ENCODE data around the gene TOMM20. TPM values are rescaled to one million over a fixed set of nuclear protein-coding genes. Genes with fewer than 3 reads are reported as not detected.
A peak's percentile ranks its signal among the peaks of the same experiment; 100 is the strongest.

The TOMM20 gene
- total RNA-seq, 1 donor = 108 TPM

DNA sequence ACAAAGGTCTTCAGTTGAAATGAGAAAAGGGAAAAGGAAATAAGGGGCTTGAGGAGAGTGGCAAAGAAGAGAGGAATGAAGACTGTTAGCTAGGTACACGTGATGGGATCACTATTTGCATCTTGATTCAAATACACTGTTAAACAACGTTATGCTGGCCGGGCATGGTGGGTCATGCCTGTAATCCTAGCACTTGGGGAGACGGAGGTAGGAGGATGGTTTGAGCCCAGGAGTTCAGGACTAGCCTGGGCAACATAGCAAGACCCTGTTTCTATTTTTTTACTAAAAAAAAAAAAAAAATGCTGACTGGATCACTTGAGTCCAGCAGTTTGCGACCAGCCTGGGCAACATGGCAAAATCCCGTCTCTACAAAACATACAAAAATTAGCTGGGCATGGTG lies 30.0 kb upstream of the TOMM20 start:
- Histone ChIP-seq H3K4me2 (ENCODE audit: insufficient read depth, low read length) (no peak overlapping the region), H3K36me3 (ENCODE audit: insufficient read depth, low read length) (peaks cover 42% of the 10 kb centered on the region), H2AFZ (ENCODE audit: low read length) (no peak overlapping the region), H4K20me1 (ENCODE audit: insufficient read depth, low read length) (no peaks in the 10 kb centered on the region), H3K9me3 (ENCODE audit: low read depth, low read length) (no peaks in the 10 kb centered on the region), H3K27ac (ENCODE audit: low read depth, low read length) (no peak overlapping the region), H3K4me1 (ENCODE audit: insufficient read depth, low read length) (peaks cover 8% of the 10 kb centered on the region), H3K4me3 (ENCODE audit: insufficient read depth, low read length) (no peak overlapping the region), H3K27me3 (ENCODE audit: insufficient read depth, low read length) (no peaks in the 10 kb centered on the region), H3K79me2 (ENCODE audit: insufficient read depth, low read length) (peaks cover 48% of the 10 kb centered on the region)
- TF ChIP-seq, protein P1, sequence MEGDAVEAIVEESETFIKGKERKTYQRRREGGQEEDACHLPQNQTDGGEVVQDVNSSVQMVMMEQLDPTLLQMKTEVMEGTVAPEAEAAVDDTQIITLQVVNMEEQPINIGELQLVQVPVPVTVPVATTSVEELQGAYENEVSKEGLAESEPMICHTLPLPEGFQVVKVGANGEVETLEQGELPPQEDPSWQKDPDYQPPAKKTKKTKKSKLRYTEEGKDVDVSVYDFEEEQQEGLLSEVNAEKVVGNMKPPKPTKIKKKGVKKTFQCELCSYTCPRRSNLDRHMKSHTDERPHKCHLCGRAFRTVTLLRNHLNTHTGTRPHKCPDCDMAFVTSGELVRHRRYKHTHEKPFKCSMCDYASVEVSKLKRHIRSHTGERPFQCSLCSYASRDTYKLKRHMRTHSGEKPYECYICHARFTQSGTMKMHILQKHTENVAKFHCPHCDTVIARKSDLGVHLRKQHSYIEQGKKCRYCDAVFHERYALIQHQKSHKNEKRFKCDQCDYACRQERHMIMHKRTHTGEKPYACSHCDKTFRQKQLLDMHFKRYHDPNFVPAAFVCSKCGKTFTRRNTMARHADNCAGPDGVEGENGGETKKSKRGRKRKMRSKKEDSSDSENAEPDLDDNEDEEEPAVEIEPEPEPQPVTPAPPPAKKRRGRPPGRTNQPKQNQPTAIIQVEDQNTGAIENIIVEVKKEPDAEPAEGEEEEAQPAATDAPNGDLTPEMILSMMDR (IDR thresholded peaks at IDR 0.05; ENCODE audit: extremely low read depth, low read depth, low read length) = no peak
- no peak for DNase-seq (ENCODE audit: insufficient read length, low spot score, missing footprints)

DNA sequence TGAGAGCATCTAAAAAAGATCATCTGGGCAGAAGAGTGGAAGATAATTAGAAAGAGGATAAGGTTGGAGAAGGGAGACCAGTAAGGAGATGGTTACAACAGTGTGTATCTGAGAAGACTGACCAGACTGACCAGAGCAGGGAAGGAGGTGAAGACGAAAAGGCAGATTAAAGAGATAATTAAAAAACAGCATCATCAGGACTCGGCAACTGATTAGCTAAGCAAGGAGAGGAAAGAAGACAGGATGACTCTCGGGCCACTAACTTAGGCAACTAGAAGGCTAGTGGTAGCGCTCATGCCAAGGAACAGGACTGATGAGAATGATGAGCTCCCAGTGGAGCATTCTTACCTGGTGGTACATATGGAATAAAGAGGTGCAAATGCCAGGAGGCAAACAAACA lies 28.5 kb upstream of the TOMM20 start:
- no peak overlapping the region for H3K4me3 ChIP-seq (ENCODE audit: insufficient read depth, low read length)
- H3K4me1 ChIP-seq (ENCODE audit: insufficient read depth, low read length) = peaks cover 8% of the 10 kb centered on the region
- H4K20me1 ChIP-seq (ENCODE audit: insufficient read depth, low read length) = no peaks in the 10 kb centered on the region
- H3K27me3 ChIP-seq (ENCODE audit: insufficient read depth, low read length) = no peaks in the 10 kb centered on the region
- peaks cover 56% of the 10 kb centered on the region for H3K36me3 ChIP-seq (ENCODE audit: insufficient read depth, low read length)
- TF ChIP-seq, protein P1 (IDR thresholded peaks at IDR 0.05; ENCODE audit: extremely low read depth, low read depth, low read length) = no peak
- peaks cover 51% of the 10 kb centered on the region for H3K79me2 ChIP-seq (ENCODE audit: insufficient read depth, low read length)
- no peak overlapping the region for H3K4me2 ChIP-seq (ENCODE audit: insufficient read depth, low read length)
- no peaks in the 10 kb centered on the region for H3K9me3 ChIP-seq (ENCODE audit: low read depth, low read length)
- no peak overlapping the region for H2AFZ ChIP-seq (ENCODE audit: low read length)
- DNase-seq (ENCODE audit: insufficient read length, low spot score, missing footprints) = no peak
- no peak overlapping the region for H3K27ac ChIP-seq (ENCODE audit: low read depth, low read length)

DNA sequence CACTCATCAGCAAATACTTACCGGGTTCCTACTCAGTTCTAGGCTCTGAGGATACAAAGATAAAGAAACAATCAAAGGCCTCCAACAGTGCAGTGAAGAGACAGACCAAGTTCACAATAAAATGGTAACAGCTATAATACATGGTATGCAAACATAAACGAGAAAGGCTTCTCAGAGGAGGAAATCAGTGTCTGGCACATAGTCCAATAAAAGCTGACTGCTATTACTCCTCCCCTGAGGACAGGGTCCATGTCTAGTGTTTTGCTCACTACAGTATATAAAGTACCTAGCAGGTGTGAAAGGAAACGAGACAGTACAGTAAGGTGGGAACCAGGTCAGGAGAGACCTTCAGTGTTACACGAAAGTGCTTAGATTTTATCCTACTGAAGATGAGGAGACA lies 28.1 kb upstream of the TOMM20 start:
- TF ChIP-seq, protein P1 (IDR thresholded peaks at IDR 0.05; ENCODE audit: extremely low read depth, low read depth, low read length) = no peak
- no peak overlapping the region for H3K27ac ChIP-seq (ENCODE audit: low read depth, low read length)
- peaks cover 8% of the 10 kb centered on the region for H3K4me1 ChIP-seq (ENCODE audit: insufficient read depth, low read length)
- H3K4me2 ChIP-seq (ENCODE audit: insufficient read depth, low read length) = no peak overlapping the region
- no peaks in the 10 kb centered on the region for H4K20me1 ChIP-seq (ENCODE audit: insufficient read depth, low read length)
- no peak for DNase-seq (ENCODE audit: insufficient read length, low spot score, missing footprints)
- H3K9me3 ChIP-seq (ENCODE audit: low read depth, low read length) = no peaks in the 10 kb centered on the region
- no peak overlapping the region for H3K4me3 ChIP-seq (ENCODE audit: insufficient read depth, low read length)
- H3K79me2 ChIP-seq (ENCODE audit: insufficient read depth, low read length) = peaks cover 48% of the 10 kb centered on the region
- H2AFZ ChIP-seq (ENCODE audit: low read length) = no peak overlapping the region
- H3K27me3 ChIP-seq (ENCODE audit: insufficient read depth, low read length) = no peaks in the 10 kb centered on the region
- H3K36me3 ChIP-seq (ENCODE audit: insufficient read depth, low read length) = peaks cover 59% of the 10 kb centered on the region

- Histone ChIP-seq H3K4me1 (ENCODE audit: insufficient read depth, low read length) (peaks cover 8% of the 10 kb centered on the region), H3K36me3 (ENCODE audit: insufficient read depth, low read length) (peaks cover 63% of the 10 kb centered on the region), H3K79me2 (ENCODE audit: insufficient read depth, low read length) (peaks cover 48% of the 10 kb centered on the region), H2AFZ (ENCODE audit: low read length) (no peak overlapping the region), H4K20me1 (ENCODE audit: insufficient read depth, low read length) (no peaks in the 10 kb centered on the region), H3K4me3 (ENCODE audit: insufficient read depth, low read length) (no peak overlapping the region), H3K4me2 (ENCODE audit: insufficient read depth, low read length) (no peak overlapping the region), H3K27ac (ENCODE audit: low read depth, low read length) (no peak overlapping the region), H3K27me3 (ENCODE audit: insufficient read depth, low read length) (no peaks in the 10 kb centered on the region), H3K9me3 (ENCODE audit: low read depth, low read length) (no peaks in the 10 kb centered on the region)
- peak; percentile 45 for DNase-seq (ENCODE audit: insufficient read length, low spot score, missing footprints)
- TF ChIP-seq, protein P1 (IDR thresholded peaks at IDR 0.05; ENCODE audit: extremely low read depth, low read depth, low read length) = no peak
These were observed 27.6 kb upstream of the TOMM20 start for GRCh38 chr1:235156265-235156664.

Data from osteoblast (primary cell).